22Rv1 (cell line): ENCODE measurements around the gene DFFB.

ENCODE experiments used
- CTCF ChIP-seq: fragments of 450-650 bp; IDR thresholded peaks from 2 replicates; pipeline ENCODE4 v1.5.1; 2017; ENCODE audit warnings: mild to moderate bottlenecking
- ZFX ChIP-seq: fragments of 450-650 bp; IDR thresholded peaks from 2 replicates; pipeline ENCODE4 v1.6.1; 2017; ENCODE audit warnings: antibody characterized with exemption, borderline replicate concordance

GRCh38 chr1:3831689-3832088 lies 25.6 kb upstream of the DFFB start:
- TF ChIP-seq CTCF (no peak), ZFX (no peak)
